Prostate gland (tissue), 2 donors: ENCODE data around the gene GPR108.

Experiments
- CTCF ChIP-seq, 4 experiments: fragments of 200-600 bp in 2 of 4; fragments of 450-650 bp in 2 of 4; sonication (generic) in 2 of 4; IDR thresholded peaks; 1 replicate in 3 of 4; 2 replicates in 1 of 4; pipeline ENCODE4 v1.5.1; 2016 to 2019; ENCODE audit warnings: antibody characterized with exemption in 4 of 4, mild to moderate bottlenecking in 2 of 4, moderate library complexity in 2 of 4
- POLR2A ChIP-seq: fragments of 450-650 bp; IDR thresholded peaks from one replicate; pipeline ENCODE4 v1.6.1; 2016; ENCODE audit warnings: antibody characterized with exemption, mild to moderate bottlenecking
- POLR2AphosphoS5 ChIP-seq: sonication (generic); formaldehyde crosslinking; IDR thresholded peaks from one replicate; pipeline ENCODE4 v1.6.1; 2017; ENCODE audit warnings: antibody characterized with exemption

GRCh38 chr19:6767357-6768235 lies 30.2 kb upstream of the GPR108 start, which contains the start of gene SH2D3A:
- TF ChIP-seq POLR2A (peak; percentile 90), CTCF (IDR thresholded peaks at IDR 0.05) (peak in 2 of 4 experiments; percentile 29 to 32), POLR2AphosphoS5 (peak; percentile 89)
